Measurements from ENCODE around the gene CEP20. TPM values are rescaled to one million over a fixed set of nuclear protein-coding genes. Genes with fewer than 3 reads are reported as not detected.

CEP20 gene
- total RNA-seq, 1 experiment from 2014 or later = 36.9 TPM

- Histone ChIP-seq H2AK5ac (ENCODE audit: insufficient read length, low read length) (no peak overlapping the region), H3K9me3 (ENCODE audit: control insufficient read depth, low read depth, low read length) (no peaks in the 10 kb centered on the region), H4K8ac (replicated peaks; ENCODE audit: insufficient read length, low read depth, low read length) (no peak overlapping the region), H3K27me3 (ENCODE audit: insufficient read depth, low read length) (no peaks in the 10 kb centered on the region), H2AFZ (ENCODE audit: low read length) (no peak overlapping the region), H3K23me2 (ENCODE audit: insufficient read length, low read depth, low read length, poor library complexity, severe bottlenecking) (no peaks in the 10 kb centered on the region), H3K9ac (ENCODE audit: extremely low read depth, insufficient read length, low read length) (no peak overlapping the region), H2BK12ac (ENCODE audit: insufficient read length, low read depth, low read length) (no peak overlapping the region), H3K56ac (ENCODE audit: insufficient read length, low read depth, low read length) (no peak overlapping the region), H3K14ac (ENCODE audit: insufficient read depth, low read length) (no peak overlapping the region), H3T11ph (ENCODE audit: low read length) (no peak overlapping the region), H3K4me2 (ENCODE audit: insufficient read depth, insufficient read length, low read length) (no peak overlapping the region), H2BK5ac (ENCODE audit: insufficient read length, low read length) (no peak overlapping the region), H3K18ac (ENCODE audit: insufficient read length, low read depth, low read length) (no peak overlapping the region), H4K5ac (ENCODE audit: insufficient read length, low read depth, low read length) (no peak overlapping the region), H3K4me1 (ENCODE audit: insufficient read depth, low read length) (no peaks in the 10 kb centered on the region), H2BK15ac (ENCODE audit: low read depth, low read length) (no peak overlapping the region), H2BK20ac (ENCODE audit: low read depth, low read length, poor library complexity, severe bottlenecking) (no peak overlapping the region), H4K20me1 (ENCODE audit: control insufficient read depth, insufficient read depth, insufficient read length) (no peaks in the 10 kb centered on the region), H3K79me2 (ENCODE audit: insufficient read depth, low read length) (no peaks in the 10 kb centered on the region), H2BK120ac (ENCODE audit: low read depth, low read length, poor library complexity, severe bottlenecking) (no peak overlapping the region), H3K23ac (ENCODE audit: insufficient read length, low read depth, low read length) (no peak overlapping the region), H3K4ac (ENCODE audit: low read depth, low read length) (no peak overlapping the region), H4K91ac (ENCODE audit: insufficient read length, low read depth, low read length) (no peak overlapping the region), H3K79me1 (ENCODE audit: insufficient read depth, low read depth, low read length, poor library complexity, severe bottlenecking) (no peaks in the 10 kb centered on the region), H3K27ac (ENCODE audit: insufficient read length, low read depth, low read length) (no peak overlapping the region)
- DNase-seq = peak; percentile 58
- Mint-ChIP-seq H3K27ac (no peak overlapping the region; a peak in 2 of 7 replicates), H3K9me3 (no peaks in the 10 kb centered on the region; a peak in 1 of 5 replicates), H3K27me3 (ENCODE audit: low read depth) (no peaks in the 10 kb centered on the region), H3K4me3 (no peak overlapping the region), H3K4me1 (peaks cover 6 to 13% of the 10 kb centered on the region in 2 experiments), H3K36me3 (ENCODE audit: insufficient read depth in 1 of 3, low read depth in 3 of 3) (no peaks in the 10 kb centered on the region)
- TF ChIP-seq CTCF (conservative IDR thresholded peaks at IDR 0.05) = no peak
- no CpG with 5 or more reads among the region's 9 CpGs for WGBS (ENCODE audit: extremely low coverage, insufficient read length, low lambda C conversion rate)
These were observed 11.2 kb upstream of the CEP20 start for GRCh38 chr16:15899538-15900100.
